GM21390 (cell line): Measurements from ENCODE around the gene FAM76B.

ENCODE experiments used
- ATAC-seq: cut with Tn5 transposase; IDR thresholded peaks from one replicate; pipeline ENCODE4 v1.9.1; 2021; ENCODE audit not compliant: unreplicated experiment

Gene FAM76B

GRCh38 chr11:95792700-95793099, 3.1 kb upstream of the FAM76B start:
- no peak for ATAC-seq

GRCh38 chr11:95792200-95792599, 2.6 kb upstream of the FAM76B start:
- ATAC-seq, result no peak

- no peak for ATAC-seq
Observed at GRCh38 chr11:95791709-95792033, 2.1 kb upstream of the FAM76B start.

- no peak for ATAC-seq
Observed at GRCh38 chr11:95790933-95791708, 1.5 kb upstream of the FAM76B start.

GRCh38 chr11:95790123-95790932, 746 bp upstream of the FAM76B start, which contains the start of gene CEP57:
CEP57 (plus strand) TSS chr11:95790498; CDS start chr11:95790699, 201 bp downstream.
- peak; percentile 64 for ATAC-seq

- ATAC-seq, result no peak
Observed at GRCh38 chr11:95788921-95789505, 569 bp downstream of the FAM76B start.

- ATAC-seq, result no peak
Observed at GRCh38 chr11:95780544-95780943, 9.0 kb downstream of the FAM76B start.

GRCh38 chr11:95778699-95779098, 10.9 kb downstream of the FAM76B start:
- no peak for ATAC-seq

GRCh38 chr11:95776859-95777258, 12.7 kb downstream of the FAM76B start:
- ATAC-seq, result no peak

- no peak for ATAC-seq
Observed at GRCh38 chr11:95768521-95768920, 21.1 kb downstream of the FAM76B start.

GRCh38 chr11:95767498-95767897, 22.1 kb downstream of the FAM76B start:
- no peak for ATAC-seq

GRCh38 chr11:95766701-95767100, 22.9 kb downstream of the FAM76B start:
- no peak for ATAC-seq

- peak; percentile 63 for ATAC-seq
Observed at GRCh38 chr11:95764267-95764898, 25.2 kb downstream of the FAM76B start.

GRCh38 chr11:95762534-95762933, 27.0 kb downstream of the FAM76B start:
- no peak for ATAC-seq

- ATAC-seq, result no peak
Observed at GRCh38 chr11:95760941-95761340, 28.6 kb downstream of the FAM76B start.

GRCh38 chr11:95751515-95751914, 38.1 kb downstream of the FAM76B start:
- ATAC-seq, result no peak

- ATAC-seq, result no peak
Observed at GRCh38 chr11:95750101-95750500, 39.5 kb downstream of the FAM76B start.

GRCh38 chr11:95739108-95739938, 50.3 kb downstream of the FAM76B start:
- no peak for ATAC-seq

GRCh38 chr11:95736809-95737208, 52.8 kb downstream of the FAM76B start:
- ATAC-seq, result no peak

GRCh38 chr11:95736355-95736754, 53.2 kb downstream of the FAM76B start:
- ATAC-seq, result no peak
